Urinary bladder (tissue), 4 donors: ENCODE measurements around the gene PDE1C. TPM values are rescaled to one million over a fixed set of nuclear protein-coding genes. Genes with fewer than 3 reads are reported as not detected.
A peak's percentile ranks its signal among the peaks of the same experiment; 100 is the strongest.

ENCODE experiments used
- DNase-seq: peaks from one replicate; pipeline ENCODE4 v3.0.0-alpha.2; 2015; ENCODE audit errors: extremely low spot score
- H3K27ac ChIP-seq: one replicate; pipeline ENCODE4 v1.5.1; 2013; ENCODE audit warnings: low read depth, mild to moderate bottlenecking, moderate library complexity
- H3K36me3 ChIP-seq: one replicate; pipeline ENCODE4 v1.6.1; 2013; ENCODE audit warnings: mild to moderate bottlenecking, moderate library complexity; ENCODE audit not compliant: insufficient read depth
- H3K4me1 ChIP-seq: one replicate; pipeline ENCODE4 v1.6.1; 2013; ENCODE audit warnings: mild to moderate bottlenecking, moderate library complexity; ENCODE audit not compliant: insufficient read depth
- H3K4me3 ChIP-seq: one replicate; pipeline ENCODE4 v1.5.1; 2013; ENCODE audit warnings: low read depth, low read length
- WGBS: extraction: QIAGEN DNeasy Blood & Tissue Kit; methylation state at CpG from one replicate; pipeline ENCODE4 v1.1.7; 2013; 5-methylcytosine and 5-hydroxymethylcytosine counted together
- polyA plus RNA-seq: library from polyadenylated mRNA; stranded (reverse); fragments of 200-250 nt; gene quantifications from one replicate; pipeline ENCODE4 v1.2.3, GENCODE V29; 2013
- total RNA-seq: library from RNA; depleted of rRNA; stranded (reverse); fragments of >200 nt; gene quantifications from one replicate; pipeline ENCODE4 v1.2.3, GENCODE V29; 2014
- donor health status: healthy with polysubstance abuse.
- donor health status: healthy.

PDE1C gene
- total and polyA plus RNA-seq, 2 donors = 15.9 to 20.4 TPM

DNA sequence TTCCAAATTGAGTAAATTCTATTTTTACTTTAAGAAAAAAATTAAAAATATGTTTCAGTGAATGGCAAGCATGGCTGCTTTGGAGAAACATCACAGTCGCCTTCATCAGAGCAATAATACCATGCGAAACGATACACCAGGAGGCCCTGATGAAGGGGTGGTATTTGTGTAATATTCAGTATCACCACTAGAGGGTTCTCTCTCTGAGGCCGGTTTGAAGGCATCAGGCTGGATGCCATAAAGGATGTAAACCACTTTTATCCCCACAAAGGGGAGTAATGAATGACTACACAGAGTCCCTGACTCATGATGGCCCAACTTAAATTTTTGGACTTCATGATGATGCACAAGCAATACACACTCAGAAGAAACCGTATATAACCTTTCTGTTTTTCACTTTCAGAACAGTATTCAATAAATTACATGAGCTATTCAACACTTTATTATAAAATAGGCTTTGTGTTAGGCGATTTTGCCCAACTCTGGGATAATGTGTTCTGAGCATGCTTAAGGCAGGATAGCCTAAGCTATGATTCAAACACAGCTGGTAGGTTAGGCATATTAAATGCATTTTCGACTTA lies 287.7 kb downstream of the PDE1C start:
- Histone ChIP-seq H3K4me3 (no peak overlapping the region), H3K27ac (no peak overlapping the region), H3K36me3 (no peaks in the 10 kb centered on the region), H3K4me1 (no peaks in the 10 kb centered on the region)
- no peak for DNase-seq
- WGBS = 50% methylated on average over 7 of the region's 7 CpGs

DNA sequence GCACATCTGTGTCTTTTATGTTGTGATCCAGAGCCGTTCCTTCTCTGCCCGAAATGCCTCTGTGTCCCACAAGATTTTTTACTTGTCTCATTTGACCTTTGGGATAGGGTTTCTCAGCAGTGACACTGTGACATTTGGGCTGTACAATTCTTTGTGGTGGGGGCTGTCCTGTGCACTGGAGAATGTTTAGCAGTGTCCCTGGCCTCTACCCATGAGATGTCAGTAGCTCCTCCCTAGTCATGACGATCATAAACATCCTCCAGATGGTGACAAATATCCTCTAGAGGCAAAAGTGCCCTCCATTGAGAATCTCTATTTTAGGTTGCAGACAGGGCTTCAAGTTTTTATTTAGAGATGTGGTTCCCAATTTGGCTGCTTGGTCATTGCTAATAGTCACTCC lies 291.9 kb downstream of the PDE1C start:
- DNase-seq = no peak
- no peaks in the 10 kb centered on the region for H3K4me1 ChIP-seq
- 72% methylated on average over 3 of the region's 3 CpGs for WGBS
- no peaks in the 10 kb centered on the region for H3K36me3 ChIP-seq
- H3K27ac ChIP-seq = no peak overlapping the region
- no peak overlapping the region for H3K4me3 ChIP-seq

DNA sequence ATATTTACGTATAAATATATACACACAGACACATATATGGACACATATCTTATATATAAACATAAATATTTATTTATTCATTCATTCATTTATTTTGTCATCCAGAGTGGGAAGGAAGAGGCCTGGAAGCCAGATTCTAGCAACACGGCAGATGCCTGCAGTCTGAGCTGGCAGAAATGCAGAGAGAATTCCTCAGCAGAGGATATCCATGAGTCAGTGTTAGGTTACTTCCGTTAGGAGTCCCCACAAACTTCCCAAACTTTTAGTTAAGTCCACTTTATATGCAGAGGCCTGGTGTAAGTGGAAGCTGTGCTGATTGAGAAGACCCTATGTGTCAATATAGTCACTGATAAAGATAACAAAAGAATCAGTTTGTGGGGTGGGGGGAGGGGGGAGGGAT lies 293.6 kb downstream of the PDE1C start:
- H3K4me1 ChIP-seq = no peaks in the 10 kb centered on the region
- no peak overlapping the region for H3K27ac ChIP-seq
- no peaks in the 10 kb centered on the region for H3K36me3 ChIP-seq
- 54% methylated on average over 3 of the region's 3 CpGs for WGBS
- no peak for DNase-seq
- H3K4me3 ChIP-seq = no peak overlapping the region

DNA sequence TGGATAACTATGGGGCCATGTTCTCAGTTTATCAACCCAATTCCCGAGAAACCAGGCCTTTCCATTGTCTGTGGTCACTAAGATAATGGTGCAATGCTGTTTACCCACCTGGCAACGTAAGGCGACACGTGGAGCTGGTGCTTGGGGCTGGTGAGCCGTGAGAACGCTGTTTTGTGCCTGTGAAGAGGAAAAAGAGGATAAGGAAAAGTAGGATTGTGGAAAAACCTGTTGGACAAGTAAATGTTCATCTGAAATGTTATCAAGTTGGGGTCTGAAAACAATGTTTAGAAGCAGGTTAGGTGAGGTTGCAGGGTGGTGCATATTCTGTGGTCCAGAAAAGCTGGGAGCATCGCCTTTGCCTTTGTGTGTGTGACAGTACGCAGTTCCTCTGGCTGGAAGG lies 294.7 kb downstream of the PDE1C start:
- no peaks in the 10 kb centered on the region for H3K36me3 ChIP-seq
- H3K4me3 ChIP-seq = no peak overlapping the region
- no peak overlapping the region for H3K27ac ChIP-seq
- no peak for DNase-seq
- H3K4me1 ChIP-seq = no peaks in the 10 kb centered on the region
- WGBS = 82% methylated on average over 8 of the region's 8 CpGs

DNA sequence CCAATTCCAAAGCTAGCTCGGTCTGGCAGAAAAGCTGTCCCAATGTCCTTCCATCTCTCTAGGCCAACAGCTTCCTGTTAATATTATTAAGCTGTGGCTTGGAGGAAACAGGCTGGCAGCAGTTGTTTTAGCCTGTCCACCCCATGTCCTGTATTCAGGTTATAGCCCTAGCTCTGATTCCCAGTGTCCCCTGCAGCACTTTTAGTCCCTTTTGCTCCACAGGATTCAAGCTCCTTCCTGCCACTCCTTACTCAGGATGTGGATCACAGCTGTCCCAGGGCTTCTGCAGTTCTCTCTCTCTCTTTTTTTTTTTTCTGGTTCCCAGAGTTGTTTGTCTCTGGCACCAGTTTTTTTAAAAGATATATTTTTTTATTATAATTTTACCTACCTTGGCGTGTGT lies 298.0 kb downstream of the PDE1C start:
- Histone ChIP-seq H3K4me3 (no peak overlapping the region), H3K36me3 (no peaks in the 10 kb centered on the region), H3K4me1 (no peaks in the 10 kb centered on the region), H3K27ac (no peak overlapping the region)
- no peak for DNase-seq
- WGBS = 89% methylated on average over 2 of the region's 2 CpGs

- Histone ChIP-seq H3K36me3 (no peaks in the 10 kb centered on the region), H3K4me3 (no peak overlapping the region), H3K27ac (no peak overlapping the region), H3K4me1 (no peaks in the 10 kb centered on the region)
- WGBS = 36% methylated on average over 4 of the region's 4 CpGs
- no peak for DNase-seq
Measured at GRCh38 chr7:31767686-31768358, 302.4 kb downstream of the PDE1C start.

DNA sequence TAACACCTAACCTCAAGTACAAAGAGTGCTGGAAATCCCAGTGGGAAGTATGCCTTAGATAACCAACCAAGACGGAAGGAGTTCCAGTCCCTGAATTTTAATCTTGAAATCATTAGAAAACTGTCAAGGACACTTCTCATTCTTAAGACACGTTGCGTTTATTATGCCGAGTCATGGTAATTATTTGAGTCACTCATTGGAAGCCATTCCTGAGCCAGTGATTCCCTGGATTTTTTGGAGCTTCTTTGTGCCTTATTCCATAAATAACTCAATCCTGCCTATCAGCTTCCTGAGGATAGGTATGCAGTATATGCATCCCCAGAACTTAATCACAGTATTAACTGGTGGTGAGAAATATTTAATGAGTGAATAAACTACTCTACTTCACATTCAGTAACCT lies 305.7 kb downstream of the PDE1C start:
- WGBS = 89% methylated on average over 4 of the region's 4 CpGs
- no peaks in the 10 kb centered on the region for H3K36me3 ChIP-seq
- no peaks in the 10 kb centered on the region for H3K4me1 ChIP-seq
- H3K4me3 ChIP-seq = no peak overlapping the region
- H3K27ac ChIP-seq = no peak overlapping the region
- DNase-seq = no peak

DNA sequence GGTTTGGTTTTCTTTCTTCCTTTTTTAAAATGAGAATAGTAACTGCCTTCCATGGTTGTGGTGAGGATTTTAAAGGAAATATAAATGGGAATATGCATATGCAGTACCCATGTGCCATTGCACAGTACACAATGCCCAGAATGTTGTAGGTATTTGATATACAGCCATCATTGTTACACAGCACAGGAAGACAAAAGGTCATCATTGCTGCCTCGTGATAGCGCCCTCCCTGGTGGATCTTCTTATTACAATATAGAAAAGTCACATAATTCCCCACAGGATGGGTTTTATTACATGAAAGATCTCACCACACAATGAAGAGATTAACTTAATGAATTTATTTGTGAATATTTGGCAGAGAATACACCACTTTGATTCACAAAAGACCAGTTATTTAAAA lies 306.7 kb downstream of the PDE1C start:
- H3K4me1 ChIP-seq = no peaks in the 10 kb centered on the region
- no peak overlapping the region for H3K27ac ChIP-seq
- H3K36me3 ChIP-seq = no peaks in the 10 kb centered on the region
- WGBS = 15% methylated on average over 2 of the region's 2 CpGs
- no peak overlapping the region for H3K4me3 ChIP-seq
- no peak for DNase-seq

GRCh38 chr7:31761646-31762045 lies 308.6 kb downstream of the PDE1C start:
- no peak for DNase-seq

DNA sequence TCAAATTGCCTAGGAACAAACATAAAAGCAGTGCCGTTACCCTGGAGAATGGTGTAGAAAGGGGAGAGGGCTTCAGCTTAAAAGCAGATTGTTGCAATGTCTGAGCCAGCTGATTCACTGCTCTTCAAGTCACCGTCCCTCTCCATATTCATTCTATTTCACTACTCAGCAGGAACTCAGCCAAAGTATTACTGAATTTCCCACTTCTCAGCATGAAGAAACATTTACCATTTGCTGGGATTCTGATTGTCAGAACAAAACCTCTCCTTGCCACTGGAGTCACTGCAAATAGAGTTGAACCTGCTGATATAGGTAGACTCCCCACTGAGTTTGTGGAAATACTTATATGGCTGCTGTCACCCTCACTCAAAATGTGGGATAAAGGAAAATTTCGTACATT lies 311.5 kb downstream of the PDE1C start:
- no peaks in the 10 kb centered on the region for H3K4me1 ChIP-seq
- H3K36me3 ChIP-seq = no peaks in the 10 kb centered on the region
- H3K27ac ChIP-seq = no peak overlapping the region
- DNase-seq = no peak
- WGBS = 53% methylated on average over 3 of the region's 3 CpGs
- H3K4me3 ChIP-seq = no peak overlapping the region

More at GRCh38 chr7:31761646-31762045, 308.6 kb downstream of the PDE1C start:
- H3K36me3 ChIP-seq = no peaks in the 10 kb centered on the region
- H3K27ac ChIP-seq = no peak overlapping the region
- no peaks in the 10 kb centered on the region for H3K4me1 ChIP-seq
- H3K4me3 ChIP-seq = no peak overlapping the region

GRCh38 chr7:31751726-31752125 lies 318.5 kb downstream of the PDE1C start:
- no peak overlapping the region for H3K27ac ChIP-seq
- WGBS = 84% methylated on average over 4 of the region's 4 CpGs

DNA sequence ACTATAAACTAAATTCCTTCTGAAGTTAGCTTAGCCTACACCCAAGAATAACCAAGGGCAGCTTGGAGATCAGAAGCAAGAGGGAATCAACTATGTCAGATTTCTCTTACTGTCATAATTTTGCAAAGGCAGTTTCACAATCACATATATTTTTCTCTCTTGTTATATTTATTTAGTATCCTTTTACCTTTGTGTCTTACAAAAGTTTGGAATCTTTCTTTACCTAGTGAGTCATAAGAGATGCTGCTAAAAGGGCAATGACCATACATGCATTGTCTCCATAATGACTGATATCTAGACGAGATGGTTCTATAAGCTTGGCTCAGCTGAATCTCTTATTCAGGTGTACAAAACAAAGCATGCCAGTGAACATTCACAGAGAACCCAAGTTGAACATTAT lies 322.1 kb downstream of the PDE1C start:
- H3K4me1 ChIP-seq = no peaks in the 10 kb centered on the region
- no peak overlapping the region for H3K4me3 ChIP-seq
- no peak overlapping the region for H3K27ac ChIP-seq
- DNase-seq = no peak
- H3K36me3 ChIP-seq = no peaks in the 10 kb centered on the region
- whole genome bisulfite sequencing = 87% methylated on average over 1 of the region's 1 CpG

More at GRCh38 chr7:31751726-31752125, 318.5 kb downstream of the PDE1C start:
- no peaks in the 10 kb centered on the region for H3K36me3 ChIP-seq
- H3K4me1 ChIP-seq = no peaks in the 10 kb centered on the region
- H3K4me3 ChIP-seq = no peak overlapping the region
- no peak for DNase-seq

DNA sequence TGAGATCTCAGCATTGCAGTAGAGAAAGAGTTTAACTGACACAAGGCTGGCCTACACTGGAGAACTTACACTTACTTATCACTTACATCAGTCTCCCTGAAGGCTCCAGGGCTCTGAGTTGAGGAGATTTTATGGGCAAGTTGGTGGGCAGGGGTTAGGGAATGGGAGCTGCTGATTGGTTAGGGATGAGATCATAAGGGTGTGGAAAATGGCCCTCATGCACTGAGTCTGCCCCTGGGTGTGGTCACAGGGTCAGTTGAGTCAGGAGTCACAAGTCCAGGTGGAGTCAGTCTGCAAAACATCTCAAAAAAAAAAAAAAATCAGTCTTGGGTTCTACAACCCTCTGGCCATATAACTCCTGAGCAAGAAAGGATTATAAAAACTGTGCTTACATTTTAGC lies 322.7 kb downstream of the PDE1C start:
- Histone ChIP-seq H3K36me3 (no peaks in the 10 kb centered on the region), H3K4me3 (no peak overlapping the region), H3K4me1 (no peaks in the 10 kb centered on the region), H3K27ac (no peak overlapping the region)
- DNase-seq = no peak

DNA sequence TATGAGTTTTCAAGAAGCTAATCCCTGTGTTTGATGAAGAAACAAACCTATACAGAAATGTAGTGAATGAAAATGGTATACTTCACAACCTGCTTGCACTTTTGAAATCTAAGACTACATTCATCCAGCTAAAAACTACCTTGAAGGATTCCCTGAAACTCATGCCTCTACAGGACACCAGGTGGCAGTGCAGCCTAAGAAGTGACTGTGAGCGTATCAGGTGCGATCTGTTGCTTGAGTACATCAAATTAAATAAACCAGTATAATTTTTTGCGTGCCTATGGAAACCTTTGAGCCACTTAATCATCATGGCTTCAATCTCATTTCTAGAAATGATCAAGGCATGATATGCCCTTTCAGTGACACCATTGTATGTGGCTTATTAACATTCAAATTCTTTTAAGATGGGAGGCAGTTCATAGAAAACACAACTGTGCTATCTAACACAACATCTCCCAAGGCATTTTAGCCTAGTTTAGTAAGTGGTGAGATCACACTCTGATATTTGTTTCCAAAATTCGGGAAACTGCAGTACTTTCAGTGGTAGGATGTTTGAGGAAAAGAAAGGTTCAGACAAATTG lies 325.8 kb downstream of the PDE1C start:
- Histone ChIP-seq H3K27ac (no peak overlapping the region), H3K36me3 (no peaks in the 10 kb centered on the region), H3K4me1 (no peaks in the 10 kb centered on the region), H3K4me3 (no peak overlapping the region)
- 3% methylated on average over 4 of the region's 4 CpGs for WGBS
- DNase-seq = peak; percentile 40
